HepG2 (cell line): Measurements from ENCODE around the gene TAGLN2. TPM values are rescaled to one million over a fixed set of nuclear protein-coding genes. Genes with fewer than 3 reads are reported as not detected.

Experiments
- ATAC-seq: fragments of 200-7000 bp; cut with Tn5 transposase; 3 replicates; pipeline ENCODE4 v1.9.1; 2020; ENCODE audit warnings: mild to moderate bottlenecking, moderate library complexity
- BruUV-seq: library from RNA; stranded (reverse); fragments of 400-500 nt; replicated peaks from 2 replicates; lab custom pipeline; 2021; lab: Mats Ljungman, UMichigan
- CTCF ChIA-PET: fragments of 300-600 bp; formaldehyde crosslinking; extraction: SDS; loops from one replicate; lab custom pipeline; 2021; ENCODE audit warnings: low total read pairs, inconsistent platforms, low intra/inter-chr PET ratio; lab: Yijun Ruan, JAX
- POLR2A ChIA-PET: fragments of 350-600 bp; sonication (Branson Sonifier 250); formaldehyde crosslinking; loops from one replicate; lab custom pipeline; 2020; ENCODE audit warnings: antibody characterized with exemption, inconsistent platforms; lab: Yijun Ruan, JAX
- DNase-seq: peaks from one replicate; pipeline ENCODE4 v3.0.0-alpha.2; 2015; ENCODE audit warnings: low spot score
- FAIRE-seq: peaks from 3 replicates; lab custom pipeline; 2011; peaks lifted over from hg19 to GRCh38; lab: Jason Lieb, UNC
- H2AFZ ChIP-seq: one replicate; pipeline ENCODE4 v1.6.1; 2011; ENCODE audit warnings: low read length, inconsistent platforms
- H3K27ac ChIP-seq: fragments of 300-600 bp; 3 replicates; pipeline ENCODE4 v1.8.0; 2011; ENCODE audit warnings: mixed run types, mild to moderate bottlenecking, mixed read lengths, low read length, inconsistent platforms; ENCODE audit not compliant: insufficient read depth; ENCODE audit errors: extremely low read length
- H3K27me3 ChIP-seq, 2 experiments: fragments of 200-600 bp in 1 of 2; 2 replicates in 1 of 2; 3 replicates in 1 of 2; pipeline versions ENCODE4 v1.6.0 to v1.8.0; 2011; ENCODE audit warnings: low read length in 2 of 2, mild to moderate bottlenecking in 2 of 2, moderate library complexity in 2 of 2, inconsistent platforms in 1 of 2; ENCODE audit not compliant: insufficient read depth in 2 of 2, control insufficient read depth in 1 of 2
- H3K36me3 ChIP-seq, 2 experiments: fragments of 200-600 bp in 1 of 2; replicated peaks in 1 of 2; 2 replicates in 1 of 2; 3 replicates in 1 of 2; pipeline versions ENCODE4 v1.5.1 to v1.8.0; 2011; ENCODE audit warnings: low read length in 2 of 2, inconsistent platforms in 1 of 2; ENCODE audit not compliant: insufficient read depth in 2 of 2, control insufficient read depth in 1 of 2
- H3K4me1 ChIP-seq: 2 replicates; pipeline ENCODE4 v1.5.1; 2012; ENCODE audit warnings: low read length, inconsistent platforms; ENCODE audit not compliant: insufficient read depth
- H3K4me2 ChIP-seq: 2 replicates; pipeline ENCODE4 v1.6.0; 2011; ENCODE audit warnings: low read depth, low read length, inconsistent platforms
- H3K4me3 ChIP-seq, 3 experiments: fragments of 200-600 bp in 1 of 3; sonication (generic), shearing (Covaris generic) in 1 of 3; replicated peaks in 1 of 3; 2 replicates each; pipeline ENCODE4 v1.5.1; 2011 to 2016; ENCODE audit warnings: low read length in 3 of 3, inconsistent platforms in 2 of 3, low read depth in 2 of 3, mild to moderate bottlenecking in 2 of 3, control low read depth in 1 of 3, mixed read lengths in 1 of 3; ENCODE audit not compliant: insufficient read depth in 1 of 3
- H3K79me2 ChIP-seq: one replicate; pipeline ENCODE4 v1.6.1; 2011; ENCODE audit warnings: low read length, inconsistent platforms; ENCODE audit not compliant: insufficient read depth
- H3K9ac ChIP-seq: 2 replicates; pipeline ENCODE4 v1.6.0; 2011; ENCODE audit warnings: mild to moderate bottlenecking, low read depth, low read length, inconsistent platforms; ENCODE audit not compliant: insufficient read depth
- H3K9me3 ChIP-seq: 2 replicates; pipeline ENCODE4 v1.5.1; 2012; ENCODE audit warnings: mild to moderate bottlenecking, low read length
- H4K20me1 ChIP-seq: 2 replicates; pipeline ENCODE4 v1.6.0; 2011; ENCODE audit warnings: inconsistent platforms, mild to moderate bottlenecking, low read length, moderate library complexity; ENCODE audit not compliant: insufficient read depth
- CSRNP1 ChIP-seq: sonication (generic); formaldehyde crosslinking; IDR thresholded peaks from 2 replicates; pipeline ENCODE4 v1.8.1; 2023; ENCODE audit warnings: mild to moderate bottlenecking, missing genetic modification reagents
- FOXP4 ChIP-seq: sonication (generic); formaldehyde crosslinking; IDR thresholded peaks from 2 replicates; pipeline ENCODE4 v1.4.0; 2020; ENCODE audit warnings: missing genetic modification reagents
- HNRNPLL ChIP-seq: fragments of 200-400 bp; formaldehyde crosslinking; IDR thresholded peaks from 2 replicates; pipeline ENCODE4 v1.6.1; 2017; ENCODE audit warnings: mild to moderate bottlenecking, low read depth, low read length; ENCODE audit not compliant: poor library complexity, severe bottlenecking
- IKZF5 ChIP-seq: IDR thresholded peaks from 2 replicates; pipeline ENCODE4 v1.6.1; 2018; ENCODE audit warnings: missing genetic modification reagents, mild to moderate bottlenecking, missing compliant biosample characterization
- IRF9 ChIP-seq: sonication (generic); formaldehyde crosslinking; IDR thresholded peaks from 2 replicates; pipeline ENCODE4 v1.8.0; 2022; ENCODE audit warnings: missing genetic modification reagents, mild to moderate bottlenecking, borderline replicate concordance
- NAIF1 ChIP-seq: sonication (generic); formaldehyde crosslinking; IDR thresholded peaks from 2 replicates; pipeline ENCODE4 v1.5.0; 2020; ENCODE audit warnings: mild to moderate bottlenecking, missing genetic modification reagents, borderline replicate concordance
- TARDBP ChIP-seq: sonication (generic); formaldehyde crosslinking; IDR thresholded peaks from 2 replicates; pipeline ENCODE4 v1.8.0; 2022; ENCODE audit warnings: mild to moderate bottlenecking, missing genetic modification reagents
- ZNF629 ChIP-seq: sonication (generic); formaldehyde crosslinking; conservative IDR thresholded peaks from 2 replicates; pipeline ENCODE4 v1.5.0; 2020; ENCODE audit warnings: missing genetic modification reagents
- ZNF784 ChIP-seq: sonication (generic); formaldehyde crosslinking; IDR thresholded peaks from 2 replicates; pipeline ENCODE4 v1.5.1; 2020; ENCODE audit warnings: missing genetic modification reagents, mild to moderate bottlenecking, borderline replicate concordance
- ZNF839 ChIP-seq: sonication (generic); formaldehyde crosslinking; IDR thresholded peaks from 2 replicates; pipeline ENCODE4 v1.4.0; 2020; ENCODE audit warnings: missing genetic modification reagents, mild to moderate bottlenecking, borderline replicate concordance
- WGBS: methylation state at CpG from one replicate; pipeline ENCODE4 v1.1.6; 2017; ENCODE audit warnings: low lambda C conversion rate; 5-methylcytosine and 5-hydroxymethylcytosine counted together
- in situ Hi-C: cut with HindIII; loops from 2 replicates; pipeline ENCODE4 v1.10.0; 2017; ENCODE audit warnings: low pct_unique_long_range_greater_than_20kb; ENCODE audit not compliant: extremely low pct_ligation_motif_present
- intact Hi-C: fragments of 100-400 bp; cut with micrococcal nuclease; formaldehyde crosslinking; loops from one replicate; pipeline ENCODE4 v1.10.0; 2022; ENCODE audit not compliant: unreplicated experiment
- polyA plus RNA-seq, 8 experiments: library from polyadenylated mRNA; depleted of rRNA in 3 of 8; stranded (reverse) in 7 of 8; unstranded in 1 of 8; fragments of >200 nt; fragmentation: Illumina TruSeq in 4 of 8; extraction: Trizol in 4 of 8; gene quantifications; 2 replicates each; pipeline versions ENCODE4 v1.2.1 to v1.2.3, GENCODE V29; 2011 to 2016; ENCODE audit warnings: low read depth in 4 of 8, missing spikeins in 1 of 8, mixed read lengths in 1 of 8; ENCODE audit not compliant: insufficient read depth in 1 of 8
- total RNA-seq, 5 experiments: library from RNA; depleted of rRNA; stranded (reverse); fragments of >200 nt; fragmentation: Illumina TruSeq; extraction: Trizol; gene quantifications; 2 replicates each; pipeline ENCODE4 v1.2.3, GENCODE V29; 2016; ENCODE audit warnings: low read depth in 1 of 5

Gene TAGLN2
- total and polyA plus RNA-seq, 2 of the 13 experiments (the other 11 are each of a cell fraction or from before 2014, with no cell fraction given): 6.7 to 17.2 TPM

- no peak for TF ChIP-seq FOXP4 (CRISPR knock-in tag)
- TF ChIP-seq, all 625 proteins: peak for 0
Observed at GRCh38 chr1:159949123-159949522, 23.8 kb upstream of the TAGLN2 start (continued).

GRCh38 chr1:159947942-159948341 is 22.6 kb upstream of the TAGLN2 start:
- peaks cover 11% of the 10 kb centered on the region for H3K4me1 ChIP-seq

More at GRCh38 chr1:159947942-159948341, 22.6 kb upstream of the TAGLN2 start:
- Histone ChIP-seq H3K9me3 (no peaks in the 10 kb centered on the region), H3K27me3 (peaks cover 5 to 50% of the 10 kb centered on the region in 2 experiments; a peak in 4 of 5 replicates), H4K20me1 (no peaks in the 10 kb centered on the region)
- no peak for TF ChIP-seq ZNF784 (CRISPR knock-in tag)
- no peak for TF ChIP-seq IRF9 (CRISPR knock-in tag)
- no peak for TF ChIP-seq CSRNP1
- TF ChIP-seq HNRNPLL: no peak
- no peak for TF ChIP-seq ZNF629 (CRISPR knock-in tag)
- TF ChIP-seq TARDBP (CRISPR knock-in tag): no peak
- no peak for TF ChIP-seq NAIF1
- no peak for TF ChIP-seq ZNF839
- no peak for TF ChIP-seq IKZF5 (CRISPR knock-in tag)
- TF ChIP-seq, all 625 proteins: peak for 0
- BruUV-seq: no TSS peak
- no peak for FAIRE-seq
- H3K79me2 ChIP-seq: no peaks in the 10 kb centered on the region
- intact Hi-C loops: no loop called here
- DNase-seq: no peak
- no peak overlapping the region for H3K4me2 ChIP-seq
- in situ Hi-C loops: no loop called here
- no peaks in the 10 kb centered on the region for H3K36me3 ChIP-seq
- no peak overlapping the region for H3K4me3 ChIP-seq
- H2AFZ ChIP-seq: no peak overlapping the region
- no peak for ATAC-seq
- no peak overlapping the region for H3K27ac ChIP-seq
- H3K9ac ChIP-seq: no peak overlapping the region
- 0% methylated on average over 1 of the region's 1 CpG for WGBS
- POLR2A ChIA-PET: no interaction called here
- CTCF ChIA-PET: no interaction called here
